Upper lobe of left lung (tissue), 6 donors: Measurements from ENCODE around the gene ATP1A2. TPM values are rescaled to one million over a fixed set of nuclear protein-coding genes. Genes with fewer than 3 reads are reported as not detected.

Experiments used
- ATAC-seq, 2 donors: fragments of 200-7000 bp; cut with Tn5 transposase; one replicate each; pipeline ENCODE4 v1.9.1; 2022; ENCODE audit warnings: mild to moderate bottlenecking in 2 of 2, moderate library complexity in 2 of 2; ENCODE audit not compliant: low FRiP score in 2 of 2
- DNase-seq, 2 donors: peaks; one replicate each; pipeline ENCODE4 v3.0.0-alpha.2; 2019 to 2020
- H3K27ac ChIP-seq, 4 donors: fragments of 200-600 bp; sonication (generic); one replicate each; pipeline ENCODE4 v1.5.1; 2016 to 2019
- H3K27me3 ChIP-seq, 4 donors: fragments of 200-600 bp; sonication (generic); one replicate each; pipeline ENCODE4 v1.5.1; 2017 to 2019
- H3K36me3 ChIP-seq, 4 donors: fragments of 200-600 bp; sonication (generic); one replicate each; pipeline ENCODE4 v1.5.1; 2016 to 2019
- H3K4me1 ChIP-seq, 4 donors: fragments of 200-600 bp; sonication (generic); one replicate each; pipeline ENCODE4 v1.5.1; 2018 to 2019
- H3K4me3 ChIP-seq, 4 donors: fragments of 200-600 bp; sonication (generic); one replicate each; pipeline ENCODE4 v1.5.1; 2017 to 2019; ENCODE audit warnings: mild to moderate bottlenecking in 2 of 4, moderate library complexity in 1 of 4
- H3K9me3 ChIP-seq, 4 donors: fragments of 200-600 bp; sonication (generic); one replicate each; pipeline ENCODE4 v1.5.1; 2018 to 2019
- EP300 ChIP-seq, 4 donors: sonication (generic); formaldehyde crosslinking; IDR thresholded peaks; one replicate each; pipeline ENCODE4 v1.5.1; 2017; ENCODE audit warnings: antibody characterized with exemption in 4 of 4, control low read depth in 2 of 4
- POLR2A ChIP-seq, 4 donors: fragments of 450-650 bp; IDR thresholded peaks; one replicate each; pipeline ENCODE4 v1.5.1; 2016 to 2017; ENCODE audit warnings: antibody characterized with exemption in 4 of 4, mild to moderate bottlenecking in 2 of 4
- POLR2AphosphoS5 ChIP-seq, 2 donors: sonication (generic); formaldehyde crosslinking; IDR thresholded peaks; one replicate each; pipeline ENCODE4 v1.5.1; 2017; ENCODE audit warnings: antibody characterized with exemption in 2 of 2
- WGBS, 2 donors: methylation state at CpG; one replicate each; pipeline ENCODE4 v1.1.5; 2017 to 2018; 5-methylcytosine and 5-hydroxymethylcytosine counted together
- total RNA-seq, 6 donors: library from RNA; depleted of rRNA in 4 of 6; stranded (reverse); fragments of >200 nt in 4 of 6; gene quantifications; one replicate each; pipeline versions ENCODE4 v1.1.0 to v1.2.1, GENCODE V29; 2016 to 2021
- TF ChIP-seq, protein P1 (sequence below), 6 experiments: fragments of 450-650 bp in 4 of 6; fragments of 200-600 bp in 2 of 6; sonication (generic) in 2 of 6; IDR thresholded peaks; one replicate each; pipeline ENCODE4 v1.5.1; 2016 to 2019; ENCODE audit warnings: antibody characterized with exemption in 6 of 6
- donor health status: DM: no; HTN: no; CAD: no; lungs with moderate emphysema.
- donor health status: DM: no; HTN: yes; CAD: no; lungs with severe emphysema.

Gene ATP1A2
- total RNA-seq, 6 donors from 2014 or later, result 2.2 to 36.7 (median 3.8) TPM

- Histone ChIP-seq H3K27ac (no peak overlapping the region), H3K36me3 (no peaks in the 10 kb centered on the region), H3K4me3 (no peak overlapping the region), H3K4me1 (peaks cover 0 to 7% (median 3%) of the 10 kb centered on the region in 4 donors), H3K9me3 (no peaks in the 10 kb centered on the region), H3K27me3 (no peaks in the 10 kb centered on the region)
- ATAC-seq (peak; percentile 30 to 83), DNase-seq (no peak)
- TF ChIP-seq POLR2AphosphoS5 (IDR thresholded peaks at IDR 0.05), result no peak
- TF ChIP-seq EP300 (IDR thresholded peaks at IDR 0.05), result peak in 2 of 4 donors; percentile 16 to 66
Measured at GRCh38 chr1:160159846-160160245, 44.3 kb downstream of the ATP1A2 start.

DNA sequence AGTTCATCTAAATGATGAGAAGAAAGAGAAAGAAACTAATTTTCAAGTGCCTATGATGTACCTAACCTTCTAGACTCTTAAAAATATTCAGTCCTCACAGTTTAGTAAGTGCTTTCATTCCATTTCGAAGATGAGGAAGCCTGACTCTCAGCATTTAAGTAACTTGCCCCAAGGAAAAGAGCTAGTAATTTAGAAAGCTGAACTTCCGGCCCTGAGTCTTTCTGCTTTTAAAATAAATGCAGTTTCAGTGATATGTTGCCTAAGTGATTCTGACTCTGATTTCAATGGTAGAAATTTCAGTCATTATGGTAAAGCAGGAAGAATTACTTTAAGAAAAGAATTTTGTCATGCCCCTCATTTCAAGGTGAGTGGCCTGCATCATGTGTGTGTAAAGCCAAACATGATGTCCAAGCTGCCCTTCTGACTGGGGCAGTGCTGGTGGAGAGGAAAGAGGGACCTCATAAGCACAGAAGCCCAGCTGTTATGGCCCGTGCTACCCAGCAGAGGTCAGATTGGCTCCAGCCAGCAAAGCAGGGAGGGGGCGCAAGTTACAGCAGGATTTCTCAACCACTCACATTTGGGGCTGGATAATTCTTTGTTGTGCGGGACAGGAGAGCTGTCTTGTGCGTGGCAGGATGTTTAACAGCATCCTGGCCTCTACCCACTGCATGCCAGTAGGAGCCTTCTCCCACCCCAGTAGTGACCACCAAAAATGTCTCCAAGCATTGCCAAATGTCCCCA lies 46.6 kb downstream of the ATP1A2 start:
- no peak overlapping the region for H3K4me3 ChIP-seq
- no peak overlapping the region for H3K27ac ChIP-seq
- peak in 1 of 2 donors; percentile 20 for ATAC-seq
- no peaks in the 10 kb centered on the region for H3K27me3 ChIP-seq
- peak in 1 of 2 donors; percentile 39 for DNase-seq
- no peaks in the 10 kb centered on the region for H3K9me3 ChIP-seq
- 53 to 65% methylated on average over 4 to 6 of the region's 6 CpGs for WGBS, 2 donors
- H3K4me1 ChIP-seq, result peaks cover 0 to 7% (median 3%) of the 10 kb centered on the region in 4 donors
- no peak for TF ChIP-seq EP300 (IDR thresholded peaks at IDR 0.05)
- TF ChIP-seq, protein P1, sequence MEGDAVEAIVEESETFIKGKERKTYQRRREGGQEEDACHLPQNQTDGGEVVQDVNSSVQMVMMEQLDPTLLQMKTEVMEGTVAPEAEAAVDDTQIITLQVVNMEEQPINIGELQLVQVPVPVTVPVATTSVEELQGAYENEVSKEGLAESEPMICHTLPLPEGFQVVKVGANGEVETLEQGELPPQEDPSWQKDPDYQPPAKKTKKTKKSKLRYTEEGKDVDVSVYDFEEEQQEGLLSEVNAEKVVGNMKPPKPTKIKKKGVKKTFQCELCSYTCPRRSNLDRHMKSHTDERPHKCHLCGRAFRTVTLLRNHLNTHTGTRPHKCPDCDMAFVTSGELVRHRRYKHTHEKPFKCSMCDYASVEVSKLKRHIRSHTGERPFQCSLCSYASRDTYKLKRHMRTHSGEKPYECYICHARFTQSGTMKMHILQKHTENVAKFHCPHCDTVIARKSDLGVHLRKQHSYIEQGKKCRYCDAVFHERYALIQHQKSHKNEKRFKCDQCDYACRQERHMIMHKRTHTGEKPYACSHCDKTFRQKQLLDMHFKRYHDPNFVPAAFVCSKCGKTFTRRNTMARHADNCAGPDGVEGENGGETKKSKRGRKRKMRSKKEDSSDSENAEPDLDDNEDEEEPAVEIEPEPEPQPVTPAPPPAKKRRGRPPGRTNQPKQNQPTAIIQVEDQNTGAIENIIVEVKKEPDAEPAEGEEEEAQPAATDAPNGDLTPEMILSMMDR (IDR thresholded peaks at IDR 0.05), result peak in 2 of 6 experiments; percentile 29 to 37
- TF ChIP-seq POLR2A (IDR thresholded peaks at IDR 0.05), result no peak
- TF ChIP-seq POLR2AphosphoS5 (IDR thresholded peaks at IDR 0.05), result no peak
- no peaks in the 10 kb centered on the region for H3K36me3 ChIP-seq

DNA sequence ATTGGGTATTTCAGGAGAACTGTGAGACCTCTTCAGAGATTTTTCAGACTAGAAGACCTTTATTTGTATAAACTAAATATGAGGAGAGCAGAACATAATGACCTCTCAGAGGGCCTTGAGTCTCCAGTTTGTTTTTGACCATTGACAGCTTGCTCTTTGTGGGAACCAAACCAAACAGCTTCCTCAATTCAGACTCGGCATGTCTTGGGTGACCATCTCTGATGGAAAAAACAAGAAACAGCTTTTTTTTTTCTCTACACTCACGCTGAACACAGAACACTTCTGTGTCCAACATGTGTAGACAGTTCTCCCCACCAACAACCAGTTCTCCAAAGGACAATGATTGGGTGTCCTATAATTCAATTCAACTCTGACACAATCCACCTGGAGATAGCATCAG lies 47.4 kb downstream of the ATP1A2 start:
- H3K27ac ChIP-seq, result no peak overlapping the region
- no peak for ATAC-seq
- TF ChIP-seq EP300 (IDR thresholded peaks at IDR 0.05), result no peak

DNA sequence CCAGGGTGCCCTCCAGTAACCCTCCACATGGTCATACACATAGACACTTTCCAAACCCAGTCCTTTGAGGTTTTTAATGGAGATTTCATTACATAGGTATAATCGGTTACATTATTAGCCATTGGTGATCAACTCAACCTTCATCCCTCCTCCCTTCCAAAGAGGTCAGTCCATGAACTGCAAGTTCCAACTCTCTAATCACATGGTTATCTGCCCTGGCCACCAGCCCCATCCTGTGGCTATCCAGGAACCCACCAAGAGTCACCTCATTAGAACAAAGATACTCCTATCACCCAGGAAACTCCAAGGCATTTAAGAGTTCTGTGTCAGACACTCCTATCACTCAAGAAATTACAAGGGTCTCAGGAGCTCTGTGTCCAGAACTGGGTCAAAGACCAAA lies 48.1 kb downstream of the ATP1A2 start:
- WGBS, 2 donors, result 78 to 100% methylated on average over 1 of the region's 1 CpG
- Histone ChIP-seq H3K36me3 (no peaks in the 10 kb centered on the region), H3K27ac (no peak overlapping the region), H3K27me3 (no peaks in the 10 kb centered on the region), H3K9me3 (no peaks in the 10 kb centered on the region), H3K4me1 (peaks cover 0 to 7% (median 3%) of the 10 kb centered on the region in 4 donors), H3K4me3 (no peak overlapping the region)
- ATAC-seq (no peak), DNase-seq (no peak)
- TF ChIP-seq EP300 (IDR thresholded peaks at IDR 0.05) (no peak), POLR2AphosphoS5 (IDR thresholded peaks at IDR 0.05) (no peak), POLR2A (IDR thresholded peaks at IDR 0.05) (no peak)
- TF ChIP-seq, protein P1 (IDR thresholded peaks at IDR 0.05), result no peak

More for the DNA sequence above, 47.4 kb downstream of the ATP1A2 start:
- no peaks in the 10 kb centered on the region for H3K27me3 ChIP-seq
- WGBS, 2 donors, result 57 to 61% methylated on average over 2 of the region's 2 CpGs
- no peaks in the 10 kb centered on the region for H3K36me3 ChIP-seq
- DNase-seq, result no peak
- no peak overlapping the region for H3K4me3 ChIP-seq
- H3K9me3 ChIP-seq, result no peaks in the 10 kb centered on the region
- H3K4me1 ChIP-seq, result peaks cover 0 to 7% (median 3%) of the 10 kb centered on the region in 4 donors

DNA sequence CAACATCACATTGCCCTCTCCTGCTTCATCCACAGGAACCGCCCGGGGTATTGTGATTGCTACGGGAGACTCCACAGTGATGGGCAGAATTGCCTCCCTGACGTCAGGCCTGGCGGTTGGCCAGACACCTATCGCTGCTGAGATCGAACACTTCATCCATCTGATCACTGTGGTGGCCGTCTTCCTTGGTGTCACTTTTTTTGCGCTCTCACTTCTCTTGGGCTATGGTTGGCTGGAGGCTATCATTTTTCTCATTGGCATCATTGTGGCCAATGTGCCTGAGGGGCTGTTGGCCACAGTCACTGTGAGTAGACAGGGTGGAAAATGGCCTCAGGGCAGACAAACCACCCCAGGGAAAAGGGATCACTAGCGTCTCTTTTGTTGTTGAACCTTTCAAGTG lies 48.6 kb downstream of the ATP1A2 start:
- no peak overlapping the region for H3K27ac ChIP-seq
- H3K27me3 ChIP-seq, result no peaks in the 10 kb centered on the region
- no peak overlapping the region for H3K4me3 ChIP-seq
- H3K9me3 ChIP-seq, result no peaks in the 10 kb centered on the region
- WGBS, 2 donors, result 78 to 82% methylated on average over 10 of the region's 10 CpGs
- ATAC-seq (no peak), DNase-seq (no peak)
- peaks cover 0 to 7% (median 3%) of the 10 kb centered on the region in 4 donors for H3K4me1 ChIP-seq
- no peaks in the 10 kb centered on the region for H3K36me3 ChIP-seq
- TF ChIP-seq EP300 (IDR thresholded peaks at IDR 0.05), result no peak

- ATAC-seq (peak in 1 of 2 donors; percentile 29), DNase-seq (peak in 1 of 2 donors; percentile 27)
- H3K4me3 ChIP-seq, result no peak overlapping the region
- no peaks in the 10 kb centered on the region for H3K9me3 ChIP-seq
- no peak overlapping the region for H3K27ac ChIP-seq
- no peaks in the 10 kb centered on the region for H3K27me3 ChIP-seq
- no peaks in the 10 kb centered on the region for H3K36me3 ChIP-seq
- WGBS, 2 donors, result 68 to 74% methylated on average over 12 of the region's 12 CpGs
- H3K4me1 ChIP-seq, result peaks cover 0 to 6% (median 0%) of the 10 kb centered on the region in 4 donors
- no peak for TF ChIP-seq POLR2AphosphoS5 (IDR thresholded peaks at IDR 0.05)
- TF ChIP-seq EP300 (IDR thresholded peaks at IDR 0.05), result no peak
- TF ChIP-seq, protein P1 (IDR thresholded peaks at IDR 0.05), result no peak
- no peak for TF ChIP-seq POLR2A (IDR thresholded peaks at IDR 0.05)
Measured at GRCh38 chr1:160166166-160166868, 50.8 kb downstream of the ATP1A2 start.
